HG02642 (cell line): ENCODE measurements around the gene CCL2.

Experiments used
- ATAC-seq: cut with Tn5 transposase; IDR thresholded peaks from one replicate; pipeline ENCODE4 v1.9.1; 2021; ENCODE audit warnings: mild to moderate bottlenecking; ENCODE audit not compliant: unreplicated experiment, poor library complexity

The CCL2 gene

GRCh38 chr17:34259146-34259545 lies 4.1 kb downstream of the CCL2 start:
- no peak for ATAC-seq

- no peak for ATAC-seq
Measured at GRCh38 chr17:34260861-34261260, 5.8 kb downstream of the CCL2 start.

- ATAC-seq: no peak
Measured at GRCh38 chr17:34261568-34262337, 6.7 kb downstream of the CCL2 start.

GRCh38 chr17:34265711-34266110 lies 10.6 kb downstream of the CCL2 start:
- no peak for ATAC-seq

GRCh38 chr17:34269969-34270368 lies 14.9 kb downstream of the CCL2 start, which contains the start of gene CCL7:
CCL7 (plus strand) TSS chr17:34270221; CDS start chr17:34270291, 70 bp downstream.
- ATAC-seq: no peak

- ATAC-seq: no peak
Measured at GRCh38 chr17:34275881-34276280, 20.8 kb downstream of the CCL2 start.

- no peak for ATAC-seq
Measured at GRCh38 chr17:34276826-34277225, 21.7 kb downstream of the CCL2 start.

GRCh38 chr17:34283571-34283970 lies 28.5 kb downstream of the CCL2 start:
- ATAC-seq: no peak

- ATAC-seq: no peak
Measured at GRCh38 chr17:34285286-34285792, 30.3 kb downstream of the CCL2 start, which contains the start of gene CCL11. CCL11 (plus strand) TSS chr17:34285742; CDS start chr17:34285809, 67 bp downstream.

GRCh38 chr17:34287875-34288274 lies 32.8 kb downstream of the CCL2 start:
- no peak for ATAC-seq

GRCh38 chr17:34290586-34290985 lies 35.5 kb downstream of the CCL2 start:
- no peak for ATAC-seq

GRCh38 chr17:34291721-34292348 lies 36.8 kb downstream of the CCL2 start:
- no peak for ATAC-seq

GRCh38 chr17:34299027-34299426 lies 43.9 kb downstream of the CCL2 start:
- no peak for ATAC-seq

- no peak for ATAC-seq
Measured at GRCh38 chr17:34299956-34300577, 45.0 kb downstream of the CCL2 start.

- ATAC-seq: no peak
Measured at GRCh38 chr17:34300652-34301370, 45.7 kb downstream of the CCL2 start.

GRCh38 chr17:34301986-34302385 lies 46.9 kb downstream of the CCL2 start:
- ATAC-seq: no peak

- no peak for ATAC-seq
Measured at GRCh38 chr17:34302636-34303035, 47.6 kb downstream of the CCL2 start.

GRCh38 chr17:34303606-34304005 lies 48.5 kb downstream of the CCL2 start:
- ATAC-seq: no peak

- no peak for ATAC-seq
Measured at GRCh38 chr17:34305061-34305460, 50.0 kb downstream of the CCL2 start.

- no peak for ATAC-seq
Measured at GRCh38 chr17:34305606-34306005, 50.5 kb downstream of the CCL2 start.
